Measurements from ENCODE around the gene TMEM232.
"Not testable (repeated sequence)": the region's sequence is repeated elsewhere in the genome, so short reads cannot be mapped to it uniquely, and the experiment has no call there.

The TMEM232 gene

GRCh38 chr5:110751902-110752762, 25.7 kb upstream of the TMEM232 start:
- H3K9me3 ChIP-seq (ENCODE audit: control insufficient read depth in 2 of 2, low read length in 2 of 2): no peaks in the 10 kb centered on the region
- H3K4me1 ChIP-seq (ENCODE audit: control insufficient read depth in 2 of 2, insufficient read depth in 2 of 2, low read length in 2 of 2): no peaks in the 10 kb centered on the region
- no peaks in the 10 kb centered on the region for H3K27me3 ChIP-seq (ENCODE audit: control insufficient read depth in 2 of 2, insufficient read depth in 2 of 2, low read length in 2 of 2)
- peak overlapping the region in 1 of 2 donors; percentile 35 for H3K27ac ChIP-seq (ENCODE audit: low read depth in 2 of 2, low read length in 2 of 2)
- H3K9ac ChIP-seq (ENCODE audit: low read depth in 1 of 2, low read length in 2 of 2): no peak overlapping the region
- no peak overlapping the region for H3K4me3 ChIP-seq (ENCODE audit: low read length in 2 of 2)
- H3K36me3 ChIP-seq (ENCODE audit: control insufficient read depth in 2 of 2, insufficient read depth in 2 of 2, low read length in 2 of 2): peaks cover 14 to 16% of the 10 kb centered on the region in 2 donors

- Histone ChIP-seq H3K9me3 (ENCODE audit: control insufficient read depth in 2 of 2, low read length in 2 of 2) (no peaks in the 10 kb centered on the region), H3K36me3 (ENCODE audit: control insufficient read depth in 2 of 2, insufficient read depth in 2 of 2, low read length in 2 of 2) (peaks cover 2% of the 10 kb centered on the region in 2 donors), H3K4me1 (ENCODE audit: control insufficient read depth in 2 of 2, insufficient read depth in 2 of 2, low read length in 2 of 2) (peaks cover 3 to 10% of the 10 kb centered on the region in 2 donors), H3K27me3 (ENCODE audit: control insufficient read depth in 2 of 2, insufficient read depth in 2 of 2, low read length in 2 of 2) (no peaks in the 10 kb centered on the region), H3K27ac (ENCODE audit: low read depth in 2 of 2, low read length in 2 of 2) (peak within 1 kb of the TSS; percentile 87 to 93), H3K9ac (ENCODE audit: low read depth in 1 of 2, low read length in 2 of 2) (peak within 1 kb of the TSS; percentile 79 to 91), H3K4me3 (ENCODE audit: low read length in 2 of 2) (peak within 1 kb of the TSS; percentile 98 to 99)
Observed at GRCh38 chr5:110738812-110739651, 12.6 kb upstream of the TMEM232 start, which contains the start of gene SLC25A46. Gene SLC25A46 (plus strand): TSS chr5:110739007. CDS start chr5:110739120, 113 bp downstream.

- peak overlapping the region; percentile 87 to 93 for H3K27ac ChIP-seq (ENCODE audit: low read depth in 2 of 2, low read length in 2 of 2)
Observed at GRCh38 chr5:110738503-110738811, 12.0 kb upstream of the TMEM232 start.

GRCh38 chr5:110736753-110737152, 10.3 kb upstream of the TMEM232 start:
- H3K9me3 ChIP-seq (ENCODE audit: control insufficient read depth in 2 of 2, low read length in 2 of 2): no peaks in the 10 kb centered on the region
- H3K27me3 ChIP-seq (ENCODE audit: control insufficient read depth in 2 of 2, insufficient read depth in 2 of 2, low read length in 2 of 2): no peaks in the 10 kb centered on the region
- peaks cover 3 to 10% of the 10 kb centered on the region in 2 donors for H3K4me1 ChIP-seq (ENCODE audit: control insufficient read depth in 2 of 2, insufficient read depth in 2 of 2, low read length in 2 of 2)
- no peaks in the 10 kb centered on the region for H3K36me3 ChIP-seq (ENCODE audit: control insufficient read depth in 2 of 2, insufficient read depth in 2 of 2, low read length in 2 of 2)
- peak overlapping the region; percentile 27 to 77 for H3K27ac ChIP-seq (ENCODE audit: low read depth in 2 of 2, low read length in 2 of 2)
- H3K4me3 ChIP-seq (ENCODE audit: low read length in 2 of 2): peak overlapping the region; percentile 38 to 51
- H3K9ac ChIP-seq (ENCODE audit: low read depth in 1 of 2, low read length in 2 of 2): peak overlapping the region in 1 of 2 donors; percentile 25

More at GRCh38 chr5:110738503-110738811, 12.0 kb upstream of the TMEM232 start:
- H3K4me3 ChIP-seq (ENCODE audit: low read length in 2 of 2): peak overlapping the region; percentile 98 to 99
- H3K27me3 ChIP-seq (ENCODE audit: control insufficient read depth in 2 of 2, insufficient read depth in 2 of 2, low read length in 2 of 2): no peaks in the 10 kb centered on the region
- peaks cover 3 to 10% of the 10 kb centered on the region in 2 donors for H3K4me1 ChIP-seq (ENCODE audit: control insufficient read depth in 2 of 2, insufficient read depth in 2 of 2, low read length in 2 of 2)
- H3K9me3 ChIP-seq (ENCODE audit: control insufficient read depth in 2 of 2, low read length in 2 of 2): no peaks in the 10 kb centered on the region
- peak overlapping the region; percentile 79 to 91 for H3K9ac ChIP-seq (ENCODE audit: low read depth in 1 of 2, low read length in 2 of 2)
- H3K36me3 ChIP-seq (ENCODE audit: control insufficient read depth in 2 of 2, insufficient read depth in 2 of 2, low read length in 2 of 2): no peaks in the 10 kb centered on the region

- Histone ChIP-seq H3K36me3 (ENCODE audit: control insufficient read depth in 2 of 2, insufficient read depth in 2 of 2, low read length in 2 of 2) (no peaks in the 10 kb centered on the region), H3K27me3 (ENCODE audit: control insufficient read depth in 2 of 2, insufficient read depth in 2 of 2, low read length in 2 of 2) (no peaks in the 10 kb centered on the region), H3K9ac (ENCODE audit: low read depth in 1 of 2, low read length in 2 of 2) (no peak overlapping the region), H3K4me3 (ENCODE audit: low read length in 2 of 2) (no peak overlapping the region), H3K27ac (ENCODE audit: low read depth in 2 of 2, low read length in 2 of 2) (no peak overlapping the region), H3K4me1 (ENCODE audit: control insufficient read depth in 2 of 2, insufficient read depth in 2 of 2, low read length in 2 of 2) (peaks cover 3 to 10% of the 10 kb centered on the region in 2 donors), H3K9me3 (ENCODE audit: control insufficient read depth in 2 of 2, low read length in 2 of 2) (no peaks in the 10 kb centered on the region)
Observed at GRCh38 chr5:110735556-110735955, 9.1 kb upstream of the TMEM232 start.

GRCh38 chr5:110734101-110734500, 7.6 kb upstream of the TMEM232 start:
- no peaks in the 10 kb centered on the region for H3K9me3 ChIP-seq (ENCODE audit: control insufficient read depth in 2 of 2, low read length in 2 of 2)
- H3K27ac ChIP-seq (ENCODE audit: low read depth in 2 of 2, low read length in 2 of 2): no peak overlapping the region
- no peak overlapping the region for H3K9ac ChIP-seq (ENCODE audit: low read depth in 1 of 2, low read length in 2 of 2)
- no peaks in the 10 kb centered on the region for H3K36me3 ChIP-seq (ENCODE audit: control insufficient read depth in 2 of 2, insufficient read depth in 2 of 2, low read length in 2 of 2)
- H3K4me1 ChIP-seq (ENCODE audit: control insufficient read depth in 2 of 2, insufficient read depth in 2 of 2, low read length in 2 of 2): peaks cover 3% of the 10 kb centered on the region in 2 donors
- no peak overlapping the region for H3K4me3 ChIP-seq (ENCODE audit: low read length in 2 of 2)
- H3K27me3 ChIP-seq (ENCODE audit: control insufficient read depth in 2 of 2, insufficient read depth in 2 of 2, low read length in 2 of 2): no peaks in the 10 kb centered on the region

- not testable (repeated sequence) for H3K4me3 ChIP-seq (ENCODE audit: low read length in 2 of 2); H3K9me3 ChIP-seq (ENCODE audit: control insufficient read depth in 2 of 2, low read length in 2 of 2); H3K4me1 ChIP-seq (ENCODE audit: control insufficient read depth in 2 of 2, insufficient read depth in 2 of 2, low read length in 2 of 2); H3K9ac ChIP-seq (ENCODE audit: low read depth in 1 of 2, low read length in 2 of 2); H3K36me3 ChIP-seq (ENCODE audit: control insufficient read depth in 2 of 2, insufficient read depth in 2 of 2, low read length in 2 of 2); H3K27me3 ChIP-seq (ENCODE audit: control insufficient read depth in 2 of 2, insufficient read depth in 2 of 2, low read length in 2 of 2); H3K27ac ChIP-seq (ENCODE audit: low read depth in 2 of 2, low read length in 2 of 2)
Observed at GRCh38 chr5:110731499-110731898, 5.0 kb upstream of the TMEM232 start.

GRCh38 chr5:110727025-110727314, 499 bp upstream of the TMEM232 start:
- Histone ChIP-seq H3K4me3 (ENCODE audit: low read length in 2 of 2) (peak overlapping the region; percentile 72 to 82), H3K36me3 (ENCODE audit: control insufficient read depth in 2 of 2, insufficient read depth in 2 of 2, low read length in 2 of 2) (no peaks in the 10 kb centered on the region), H3K4me1 (ENCODE audit: control insufficient read depth in 2 of 2, insufficient read depth in 2 of 2, low read length in 2 of 2) (no peaks in the 10 kb centered on the region), H3K9me3 (ENCODE audit: control insufficient read depth in 2 of 2, low read length in 2 of 2) (no peaks in the 10 kb centered on the region), H3K9ac (ENCODE audit: low read depth in 1 of 2, low read length in 2 of 2) (peak overlapping the region; percentile 19 to 50), H3K27me3 (ENCODE audit: control insufficient read depth in 2 of 2, insufficient read depth in 2 of 2, low read length in 2 of 2) (no peaks in the 10 kb centered on the region), H3K27ac (ENCODE audit: low read depth in 2 of 2, low read length in 2 of 2) (peak overlapping the region; percentile 5 to 15)

GRCh38 chr5:110718311-110718710, 8.2 kb downstream of the TMEM232 start:
- Histone ChIP-seq H3K27ac (ENCODE audit: low read depth in 2 of 2, low read length in 2 of 2) (no peak overlapping the region), H3K4me3 (ENCODE audit: low read length in 2 of 2) (no peak overlapping the region), H3K9ac (ENCODE audit: low read depth in 1 of 2, low read length in 2 of 2) (no peak overlapping the region), H3K9me3 (ENCODE audit: control insufficient read depth in 2 of 2, low read length in 2 of 2) (no peaks in the 10 kb centered on the region), H3K36me3 (ENCODE audit: control insufficient read depth in 2 of 2, insufficient read depth in 2 of 2, low read length in 2 of 2) (no peaks in the 10 kb centered on the region), H3K4me1 (ENCODE audit: control insufficient read depth in 2 of 2, insufficient read depth in 2 of 2, low read length in 2 of 2) (no peaks in the 10 kb centered on the region), H3K27me3 (ENCODE audit: control insufficient read depth in 2 of 2, insufficient read depth in 2 of 2, low read length in 2 of 2) (no peaks in the 10 kb centered on the region)

Data from mucosa of rectum (tissue), 2 donors.